Duodenal mucosa (tissue), 2 donors: ENCODE data around the gene FAM76A.
"Not testable (repeated sequence)": the region's sequence is repeated elsewhere in the genome, so short reads cannot be mapped to it uniquely, and the experiment has no call there.

Experiments
- H3K27ac ChIP-seq: one replicate; pipeline ENCODE4 v1.7.0; 2013; ENCODE audit warnings: low read depth, low read length
- H3K27me3 ChIP-seq, 2 donors: one replicate each; pipeline ENCODE4 v1.7.0; 2013; ENCODE audit warnings: low read length in 2 of 2, control low read depth in 1 of 2; ENCODE audit not compliant: insufficient read depth in 2 of 2, control insufficient read depth in 1 of 2
- H3K36me3 ChIP-seq, 2 donors: one replicate each; pipeline ENCODE4 v1.7.0; 2013; ENCODE audit warnings: low read length in 2 of 2, control low read depth in 1 of 2; ENCODE audit not compliant: insufficient read depth in 2 of 2, control insufficient read depth in 1 of 2
- H3K4me1 ChIP-seq, 2 donors: one replicate each; pipeline ENCODE4 v1.7.0; 2013; ENCODE audit warnings: low read length in 2 of 2, control low read depth in 1 of 2; ENCODE audit not compliant: insufficient read depth in 2 of 2, control insufficient read depth in 1 of 2
- H3K4me3 ChIP-seq, 2 donors: one replicate each; pipeline ENCODE4 v1.7.0; 2013; ENCODE audit warnings: low read length in 2 of 2, low read depth in 1 of 2
- H3K9ac ChIP-seq, 2 donors: one replicate each; pipeline ENCODE4 v1.7.0; 2013; ENCODE audit warnings: low read length in 2 of 2, low read depth in 1 of 2
- H3K9me3 ChIP-seq, 2 donors: one replicate each; pipeline ENCODE4 v1.7.0; 2013; ENCODE audit warnings: low read length in 2 of 2, control low read depth in 1 of 2; ENCODE audit not compliant: control insufficient read depth in 1 of 2

The FAM76A gene

GRCh38 chr1:27790270-27790669 is 64.5 kb downstream of the FAM76A start:
- peaks cover 28 to 35% of the 10 kb centered on the region in 2 donors for H3K4me1 ChIP-seq
- peaks cover 0 to 35% of the 10 kb centered on the region in 2 donors for H3K36me3 ChIP-seq
- not testable (repeated sequence) for H3K27ac ChIP-seq, H3K9ac ChIP-seq, H3K4me3 ChIP-seq, H3K9me3 ChIP-seq, H3K27me3 ChIP-seq

GRCh38 chr1:27795601-27796000 is 69.8 kb downstream of the FAM76A start:
- Histone ChIP-seq H3K27me3 (no peaks in the 10 kb centered on the region), H3K4me3 (no peak overlapping the region), H3K9me3 (no peaks in the 10 kb centered on the region), H3K36me3 (peaks cover 3 to 58% of the 10 kb centered on the region in 2 donors), H3K4me1 (no peaks in the 10 kb centered on the region), H3K9ac (no peak overlapping the region), H3K27ac (no peak overlapping the region)

GRCh38 chr1:27804791-27805190 is 79.0 kb downstream of the FAM76A start:
- no peaks in the 10 kb centered on the region for H3K27me3 ChIP-seq
- no peak overlapping the region for H3K27ac ChIP-seq
- H3K9me3 ChIP-seq: no peaks in the 10 kb centered on the region
- no peak overlapping the region for H3K9ac ChIP-seq
- H3K4me3 ChIP-seq: no peak overlapping the region
- H3K4me1 ChIP-seq: no peaks in the 10 kb centered on the region
- peaks cover 10 to 49% of the 10 kb centered on the region in 2 donors for H3K36me3 ChIP-seq

- Histone ChIP-seq H3K9ac (no peak overlapping the region), H3K9me3 (no peaks in the 10 kb centered on the region), H3K4me3 (no peak overlapping the region), H3K36me3 (peaks cover 6 to 34% of the 10 kb centered on the region in 2 donors), H3K27me3 (no peaks in the 10 kb centered on the region), H3K4me1 (no peaks in the 10 kb centered on the region), H3K27ac (no peak overlapping the region)
Observed at GRCh38 chr1:27806758-27807157, 81.0 kb downstream of the FAM76A start.

- peaks cover 5 to 28% of the 10 kb centered on the region in 2 donors for H3K36me3 ChIP-seq
- H3K9me3 ChIP-seq: no peaks in the 10 kb centered on the region
Observed at GRCh38 chr1:27807385-27807784, 81.6 kb downstream of the FAM76A start.

GRCh38 chr1:27808131-27808530 is 82.4 kb downstream of the FAM76A start:
- not testable (repeated sequence) for H3K9ac ChIP-seq, H3K4me3 ChIP-seq, H3K9me3 ChIP-seq, H3K4me1 ChIP-seq, H3K27ac ChIP-seq, H3K27me3 ChIP-seq
- H3K36me3 ChIP-seq: peaks cover 2 to 27% of the 10 kb centered on the region in 2 donors

More at GRCh38 chr1:27807385-27807784, 81.6 kb downstream of the FAM76A start:
- H3K9ac ChIP-seq: no peak overlapping the region
- H3K4me3 ChIP-seq: no peak overlapping the region
- no peaks in the 10 kb centered on the region for H3K4me1 ChIP-seq
- H3K27ac ChIP-seq: no peak overlapping the region
- H3K27me3 ChIP-seq: no peaks in the 10 kb centered on the region

- H3K27me3 ChIP-seq: no peaks in the 10 kb centered on the region
- no peak overlapping the region for H3K4me3 ChIP-seq
- H3K4me1 ChIP-seq: no peaks in the 10 kb centered on the region
- no peak overlapping the region for H3K27ac ChIP-seq
- H3K9ac ChIP-seq: no peak overlapping the region
- H3K36me3 ChIP-seq: peaks cover 0 to 31% of the 10 kb centered on the region in 2 donors
- H3K9me3 ChIP-seq: no peaks in the 10 kb centered on the region
Observed at GRCh38 chr1:27809883-27810282, 84.1 kb downstream of the FAM76A start.

GRCh38 chr1:27811741-27812500 is 86.2 kb downstream of the FAM76A start:
- Histone ChIP-seq H3K36me3 (peaks cover 6 to 23% of the 10 kb centered on the region in 2 donors), H3K9me3 (no peaks in the 10 kb centered on the region), H3K27ac (no peak overlapping the region), H3K27me3 (no peaks in the 10 kb centered on the region), H3K4me1 (peaks cover 1 to 2% of the 10 kb centered on the region in 2 donors), H3K4me3 (no peak overlapping the region), H3K9ac (no peak overlapping the region)
